Gastrocnemius medialis (tissue), 4 donors: ENCODE results near the gene UBIAD1. TPM values are rescaled to one million over a fixed set of nuclear protein-coding genes. Genes with fewer than 3 reads are reported as not detected.

ENCODE experiments used
- ATAC-seq, 2 donors: fragments of 150-250 bp; one replicate each; pipeline ENCODE4 v1.9.1; 2016
- DNase-seq, 2 donors: peaks; one replicate each; pipeline ENCODE4 v3.0.0-alpha.2; 2019
- H3K27ac ChIP-seq, 4 donors: fragments of 200-600 bp; sonication (generic); 1 replicate in 1 of 4; 2 replicates in 3 of 4; pipeline ENCODE4 v1.5.1; 2016 to 2018; ENCODE audit warnings: mild to moderate bottlenecking in 2 of 4, moderate library complexity in 1 of 4
- H3K27me3 ChIP-seq, 3 donors: fragments of 200-600 bp; sonication (generic) in 2 of 3; 1 replicate in 1 of 3; 2 replicates in 2 of 3; pipeline versions ENCODE4 v1.5.1 to v1.6.0; 2016 to 2019; ENCODE audit warnings: mild to moderate bottlenecking in 1 of 3, moderate library complexity in 1 of 3
- H3K36me3 ChIP-seq, 2 donors: fragments of 200-600 bp; sonication (generic) in 1 of 2; one replicate each; pipeline ENCODE4 v1.5.1; 2017 to 2018
- H3K4me1 ChIP-seq, 2 donors: fragments of 200-600 bp; sonication (generic) in 1 of 2; one replicate each; pipeline ENCODE4 v1.5.1; 2016 to 2017; ENCODE audit warnings: mild to moderate bottlenecking in 2 of 2
- H3K4me3 ChIP-seq, 4 donors: fragments of 200-600 bp; sonication (generic) in 3 of 4; 1 replicate in 1 of 4; 2 replicates in 3 of 4; pipeline ENCODE4 v1.5.1; 2016 to 2019; ENCODE audit warnings: mild to moderate bottlenecking in 2 of 4
- H3K9me3 ChIP-seq, 3 donors: fragments of 200-600 bp; sonication (generic) in 2 of 3; 1 replicate in 1 of 3; 2 replicates in 2 of 3; pipeline ENCODE4 v1.5.1; 2016 to 2019
- POLR2A ChIP-seq, 2 donors: fragments of 450-650 bp; IDR thresholded peaks; one replicate each; pipeline ENCODE4 v1.6.1; 2017; ENCODE audit warnings: antibody characterized with exemption in 2 of 2, mild to moderate bottlenecking in 2 of 2, moderate library complexity in 2 of 2
- in situ Hi-C, 4 donors: fragments of 200-750 bp; cut with MboI; loops; one replicate each; pipeline versions ENCODE4 v1.15.0 to v1.8.0; 2017; ENCODE audit warnings: low sequenced_read_pairs in 4 of 4
- intact Hi-C: fragments of 100-400 bp; cut with DNase I; formaldehyde crosslinking; loops from one replicate; pipeline ENCODE4 v1.15.1; 2023; ENCODE audit warnings: low total_unique reads
- total RNA-seq, 4 donors: library from RNA; depleted of rRNA; stranded (reverse); fragments of >200 nt; gene quantifications; one replicate each; pipeline versions ENCODE4 v1.1.0 to v1.2.3, GENCODE V29; 2016
- TF ChIP-seq, protein P1 (sequence below), 5 experiments: fragments of 450-650 bp in 3 of 5; fragments of 200-600 bp in 2 of 5; sonication (generic) in 2 of 5; IDR thresholded peaks in 4 of 5; conservative IDR thresholded peaks in 1 of 5; 1 replicate in 4 of 5; 2 replicates in 1 of 5; pipeline ENCODE4 v1.5.1; 2016 to 2019; ENCODE audit warnings: antibody characterized with exemption in 5 of 5, mild to moderate bottlenecking in 3 of 5, moderate library complexity in 3 of 5

Gene UBIAD1
- total RNA-seq, 4 donors from 2014 or later = 15.1 to 24.5 (median 20.2) TPM

DNA sequence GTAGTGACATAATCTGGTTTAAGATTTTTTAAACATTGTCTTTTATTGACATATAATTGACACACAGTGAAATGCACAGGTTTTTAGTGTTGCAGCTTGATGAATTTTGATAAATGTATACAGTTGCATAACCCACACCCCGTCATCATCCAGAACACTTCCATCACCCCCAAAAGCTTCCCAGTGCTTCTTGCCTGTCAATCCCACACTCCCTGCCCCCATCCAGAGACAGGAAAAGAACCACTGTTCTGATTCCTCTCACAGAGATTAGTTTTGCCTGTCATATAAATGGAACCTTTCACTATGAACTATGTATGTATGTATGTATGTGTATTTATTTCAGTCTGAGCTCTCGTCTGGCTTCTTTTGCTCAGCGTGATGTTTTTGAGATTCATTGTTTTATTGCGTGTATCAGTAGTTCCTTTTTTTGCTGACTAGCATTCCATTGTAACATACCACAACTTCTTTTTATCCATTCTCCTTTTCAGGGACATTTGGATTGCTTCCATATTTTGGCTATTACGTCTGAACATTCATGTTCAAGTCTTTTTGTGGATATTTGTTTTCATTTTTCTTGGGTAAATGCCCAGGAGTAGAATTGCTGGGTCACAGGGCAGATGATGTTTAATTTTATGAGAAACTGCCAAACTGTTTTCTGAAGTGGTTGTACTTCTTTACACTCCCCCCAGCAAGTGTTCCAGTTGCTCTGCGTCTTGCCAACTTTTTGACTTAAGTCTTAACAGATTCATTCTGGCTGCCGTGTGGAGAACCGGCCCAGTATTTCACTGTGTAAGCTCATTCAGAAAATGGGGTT, 8.7 kb downstream of the UBIAD1 start:
- H3K4me1 ChIP-seq = peaks cover 10 to 21% of the 10 kb centered on the region in 2 donors
- peaks cover 0 to 26% of the 10 kb centered on the region in 2 donors for H3K36me3 ChIP-seq
- no peak overlapping the region for H3K4me3 ChIP-seq
- in situ Hi-C loops = no loop called here
- peak overlapping the region in 1 of 4 donors; percentile 11 for H3K27ac ChIP-seq
- DNase-seq (no peak), ATAC-seq (no peak)
- H3K9me3 ChIP-seq = no peaks in the 10 kb centered on the region
- TF ChIP-seq, protein P1, sequence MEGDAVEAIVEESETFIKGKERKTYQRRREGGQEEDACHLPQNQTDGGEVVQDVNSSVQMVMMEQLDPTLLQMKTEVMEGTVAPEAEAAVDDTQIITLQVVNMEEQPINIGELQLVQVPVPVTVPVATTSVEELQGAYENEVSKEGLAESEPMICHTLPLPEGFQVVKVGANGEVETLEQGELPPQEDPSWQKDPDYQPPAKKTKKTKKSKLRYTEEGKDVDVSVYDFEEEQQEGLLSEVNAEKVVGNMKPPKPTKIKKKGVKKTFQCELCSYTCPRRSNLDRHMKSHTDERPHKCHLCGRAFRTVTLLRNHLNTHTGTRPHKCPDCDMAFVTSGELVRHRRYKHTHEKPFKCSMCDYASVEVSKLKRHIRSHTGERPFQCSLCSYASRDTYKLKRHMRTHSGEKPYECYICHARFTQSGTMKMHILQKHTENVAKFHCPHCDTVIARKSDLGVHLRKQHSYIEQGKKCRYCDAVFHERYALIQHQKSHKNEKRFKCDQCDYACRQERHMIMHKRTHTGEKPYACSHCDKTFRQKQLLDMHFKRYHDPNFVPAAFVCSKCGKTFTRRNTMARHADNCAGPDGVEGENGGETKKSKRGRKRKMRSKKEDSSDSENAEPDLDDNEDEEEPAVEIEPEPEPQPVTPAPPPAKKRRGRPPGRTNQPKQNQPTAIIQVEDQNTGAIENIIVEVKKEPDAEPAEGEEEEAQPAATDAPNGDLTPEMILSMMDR (IDR thresholded peaks at IDR 0.05 in 4 of 5, conservative IDR thresholded peaks at IDR 0.05 in 1 of 5) = no peak
- no peak for TF ChIP-seq POLR2A (IDR thresholded peaks at IDR 0.05)
- intact Hi-C loops = no loop called here
- H3K27me3 ChIP-seq = no peaks in the 10 kb centered on the region

GRCh38 chr1:11283151-11283550, 10.2 kb downstream of the UBIAD1 start:
- Histone ChIP-seq H3K27ac (no peak overlapping the region), H3K4me3 (no peak overlapping the region), H3K9me3 (no peaks in the 10 kb centered on the region), H3K36me3 (peaks cover 0 to 17% of the 10 kb centered on the region in 2 donors), H3K27me3 (no peaks in the 10 kb centered on the region), H3K4me1 (peaks cover 14 to 25% of the 10 kb centered on the region in 2 donors)
- ATAC-seq = no peak
- intact Hi-C loops = no loop called here
- in situ Hi-C loops = no loop called here
- TF ChIP-seq POLR2A (IDR thresholded peaks at IDR 0.05) = no peak
- TF ChIP-seq, protein P1 (IDR thresholded peaks at IDR 0.05 in 4 of 5, conservative IDR thresholded peaks at IDR 0.05 in 1 of 5) = no peak
- DNase-seq = no peak

DNA sequence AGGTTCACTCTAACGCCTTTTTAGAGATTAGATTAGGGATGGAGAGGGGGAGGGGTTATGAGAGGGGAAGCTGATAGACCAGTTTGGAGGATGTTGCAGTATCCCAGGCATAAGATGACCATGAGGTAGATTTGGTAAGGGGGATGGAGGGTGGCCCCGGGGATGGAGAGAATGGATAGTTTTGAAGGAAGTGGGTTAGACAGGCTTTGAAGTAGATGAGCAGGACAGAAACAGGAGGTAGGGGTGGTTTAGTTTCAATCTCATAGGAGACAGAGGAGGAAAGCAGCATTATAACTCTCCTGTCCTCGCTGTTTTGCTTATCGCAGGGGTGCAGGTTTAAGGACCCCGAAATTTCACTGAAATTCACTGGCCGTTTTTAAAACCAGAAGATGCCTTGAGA, 11.8 kb downstream of the UBIAD1 start:
- no peak for DNase-seq
- Histone ChIP-seq H3K4me1 (peaks cover 17 to 30% of the 10 kb centered on the region in 2 donors), H3K9me3 (no peaks in the 10 kb centered on the region), H3K36me3 (peaks cover 0 to 3% of the 10 kb centered on the region in 2 donors), H3K27ac (no peak overlapping the region), H3K4me3 (no peak overlapping the region), H3K27me3 (no peaks in the 10 kb centered on the region)
- in situ Hi-C loops = no loop called here
- TF ChIP-seq POLR2A (IDR thresholded peaks at IDR 0.05) = no peak
- TF ChIP-seq, protein P1 (IDR thresholded peaks at IDR 0.05 in 4 of 5, conservative IDR thresholded peaks at IDR 0.05 in 1 of 5) = no peak
- intact Hi-C loops = no loop called here
- no peak for ATAC-seq

DNA sequence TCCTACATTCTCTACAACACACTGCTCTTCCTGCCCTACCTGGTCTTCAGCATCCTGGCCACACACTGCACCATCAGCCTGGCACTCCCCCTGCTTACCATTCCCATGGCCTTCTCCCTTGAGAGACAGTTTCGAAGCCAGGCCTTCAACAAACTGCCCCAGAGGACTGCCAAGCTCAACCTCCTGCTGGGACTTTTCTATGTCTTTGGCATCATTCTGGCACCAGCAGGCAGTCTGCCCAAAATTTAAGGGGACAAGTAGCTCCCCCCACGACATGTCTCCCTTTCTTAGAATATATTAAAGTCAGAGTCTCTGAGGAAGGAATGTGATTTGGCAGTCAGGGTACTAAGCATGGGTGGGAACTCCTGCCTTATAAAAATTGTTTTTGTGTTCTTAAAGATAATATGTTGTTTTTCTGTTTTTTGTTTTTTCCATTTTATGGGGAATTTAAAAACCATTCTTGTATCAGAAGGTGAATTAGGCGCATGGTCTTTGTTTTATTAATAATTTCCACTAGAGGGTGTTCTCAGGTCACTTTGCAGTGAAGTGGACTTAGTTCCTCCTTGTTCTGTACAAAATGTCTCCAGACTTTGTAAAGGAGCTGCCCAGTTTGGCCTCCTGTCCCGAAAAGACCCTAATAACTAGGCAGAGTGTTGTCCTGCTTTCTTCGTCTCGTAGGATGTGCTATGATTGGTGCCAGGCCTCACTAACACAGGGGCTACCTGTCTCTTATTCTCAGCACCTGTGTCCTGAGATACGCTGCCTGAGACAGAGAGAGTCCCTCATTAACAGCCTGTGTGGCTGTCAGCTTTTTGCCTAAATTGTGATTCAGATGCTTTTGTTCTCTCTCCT, 13.1 kb downstream of the UBIAD1 start:
- intact Hi-C loops = no loop called here
- no peaks in the 10 kb centered on the region for H3K9me3 ChIP-seq
- no peak for ATAC-seq
- in situ Hi-C loops = no loop called here
- TF ChIP-seq, protein P1 (IDR thresholded peaks at IDR 0.05 in 4 of 5, conservative IDR thresholded peaks at IDR 0.05 in 1 of 5) = peak in 1 of 5 experiments; percentile 7
- TF ChIP-seq POLR2A (IDR thresholded peaks at IDR 0.05) = no peak
- H3K27me3 ChIP-seq = no peaks in the 10 kb centered on the region
- no peak overlapping the region for H3K4me3 ChIP-seq
- no peak for DNase-seq
- H3K4me1 ChIP-seq = peaks cover 28 to 43% of the 10 kb centered on the region in 2 donors
- no peaks in the 10 kb centered on the region for H3K36me3 ChIP-seq
- H3K27ac ChIP-seq = no peak overlapping the region
